Measurements from ENCODE around the gene BID. TPM values are rescaled to one million over a fixed set of nuclear protein-coding genes. Genes with fewer than 3 reads are reported as not detected.

Gene BID
- total and polyA plus RNA-seq, 2 of the 8 experiments (the other 6 are each of a cell fraction or from before 2014, with no cell fraction given) = 39.3 to 114 TPM

- Histone ChIP-seq H3K79me1 (ENCODE audit: low read depth, low read length) (no peaks in the 10 kb centered on the region), H3K27ac (ENCODE audit: low read depth, low read length) (no peak overlapping the region), H3K4me1 (replicated peaks in 1 of 4; ENCODE audit: control insufficient read depth in 3 of 4, insufficient read depth in 4 of 4, low read length in 3 of 4) (peaks cover 0 to 4% (median 0%) of the 10 kb centered on the region in 4 experiments; a peak in 1 of 7 replicates), H3K9me3 (ENCODE audit: insufficient read depth in 2 of 2, low read depth in 1 of 2, low read length in 1 of 2) (no peaks in the 10 kb centered on the region), H3K79me2 (ENCODE audit: control insufficient read depth in 1 of 2, insufficient read depth in 2 of 2, low read length in 2 of 2) (no peaks in the 10 kb centered on the region), H3K23me2 (ENCODE audit: low read depth, low read length) (no peaks in the 10 kb centered on the region), H2BK120ac (replicated peaks; ENCODE audit: low read depth, low read length) (no peak overlapping the region), H3K4ac (replicated peaks; ENCODE audit: insufficient read length, low read depth, low read length) (no peak overlapping the region), H2BK15ac (ENCODE audit: low read length) (no peak overlapping the region), H2AFZ (ENCODE audit: low read length) (no peak overlapping the region), H2BK12ac (ENCODE audit: low read depth, low read length) (no peak overlapping the region), H3K18ac (ENCODE audit: extremely low read depth, low read length) (no peak overlapping the region), H3K27me3 (replicated peaks in 1 of 4; ENCODE audit: control insufficient read depth in 3 of 4, extremely low read depth in 1 of 4, insufficient read depth in 3 of 4, low read length in 3 of 4) (no peaks in the 10 kb centered on the region), H3K36me3 (ENCODE audit: control insufficient read depth in 2 of 4, insufficient read depth in 4 of 4, low read length in 3 of 4) (peaks cover 0 to 2% (median 0%) of the 10 kb centered on the region in 4 experiments; a peak in 1 of 8 replicates), H2AK5ac (ENCODE audit: low read depth, low read length) (no peak overlapping the region), H2BK20ac (ENCODE audit: low read length) (no peak overlapping the region), H4K20me1 (replicated peaks in 1 of 2; ENCODE audit: control insufficient read depth in 1 of 2, insufficient read depth in 2 of 2, low read length in 2 of 2) (no peaks in the 10 kb centered on the region), H3K9ac (replicated peaks in 1 of 4; ENCODE audit: extremely low read depth in 1 of 4, low read depth in 3 of 4, low read length in 3 of 4) (no peak overlapping the region), H2BK5ac (ENCODE audit: low read depth, low read length) (no peak overlapping the region), H3K23ac (ENCODE audit: insufficient read length) (no peak overlapping the region), H3K4me3 (ENCODE audit: extremely low read depth in 1 of 4, insufficient read depth in 2 of 4, low read depth in 3 of 4, low read length in 4 of 4) (peak overlapping the region in 1 of 4 experiments; percentile 8; a peak in 1 of 8 replicates), H3K14ac (ENCODE audit: insufficient read length) (no peak overlapping the region), H3K56ac (replicated peaks; ENCODE audit: insufficient read length, low read depth, low read length) (no peak overlapping the region), H4K8ac (ENCODE audit: extremely low read depth, insufficient read depth, low read length) (no peak overlapping the region), H3K4me2 (ENCODE audit: insufficient read depth in 1 of 2, low read depth in 2 of 2, low read length in 2 of 2) (peak overlapping the region in 1 of 2 experiments; percentile 43; a peak in 1 of 4 replicates), H4K5ac (ENCODE audit: insufficient read length, low read depth, low read length) (no peak overlapping the region), H4K91ac (replicated peaks; ENCODE audit: insufficient read length, low read length) (no peak overlapping the region)
- DNase-seq (ENCODE audit: low read depth in 1 of 2, low spot score in 2 of 2) = no peak
- 30% methylated on average over 2 of the region's 3 CpGs; no CpG with 5 or more reads in 1 of the 2 experiments for WGBS, 2 experiments (ENCODE audit: extremely low coverage in 1 of 2, insufficient coverage in 1 of 2, insufficient read length in 1 of 2, insufficient replicate concordance in 2 of 2, low coverage in 1 of 2, low lambda C conversion rate in 2 of 2, missing lambda C conversion rate in 1 of 2)
- CTCF ChIA-PET (ENCODE audit: partially characterized antibody) = no interaction called here
- peak; percentile 48 for FAIRE-seq
- POLR2A ChIA-PET (ENCODE audit: partially characterized antibody) = interaction anchor here (1.9 kb wide), 1 partner anchor 9 kb away, joined by 4 read pairs; no protein-coding TSS in a partner anchor
- TF ChIP-seq CHD1 (IDR thresholded peaks at IDR 0.05; ENCODE audit: low read depth, low read length) (no peak), GTF2F1 (IDR thresholded peaks at IDR 0.05; ENCODE audit: borderline replicate concordance, low read depth, low read length) (no peak), KDM1A (IDR thresholded peaks at IDR 0.05; ENCODE audit: borderline replicate concordance, low read length) (no peak)
Observed at GRCh38 chr22:17700778-17701177, 73.5 kb downstream of the BID start.
